Diencephalon (tissue), 1 donor: ENCODE measurements around the gene CARD6. TPM values are rescaled to one million over a fixed set of nuclear protein-coding genes. Genes with fewer than 3 reads are reported as not detected.
A peak's percentile ranks its signal among the peaks of the same experiment; 100 is the strongest.

Source experiments
- small RNA-seq: library from RNA; depleted of rRNA; stranded (forward); fragments of <200 nt; gene quantifications from one replicate; pipeline ENCODE3, GENCODE V24; 2014
- total RNA-seq: library from RNA; depleted of rRNA; stranded (reverse); fragments of >200 nt; gene quantifications from one replicate; pipeline ENCODE4 v1.2.3, GENCODE V29; 2014

CARD6 gene
- 1.4 TPM for total RNA-seq

GRCh38 chr5:40841068-40841805, at the start of gene CARD6:
TSS of gene CARD6 (plus strand) at chr5:40841367. CDS start at chr5:40841383, 16 bp downstream.

GRCh38 chr5:40798012-40798800, 43.0 kb upstream of the CARD6 start, which contains the start of gene PRKAA1:
TSS of gene PRKAA1 (minus strand) at chr5:40798374. CDS start at chr5:40798189, 185 bp downstream.

GRCh38 chr5:40834849-40835787, 6.0 kb upstream of the CARD6 start, which contains the start of gene RPL37:
TSS of gene RPL37 (minus strand) at chr5:40835222. CDS start at chr5:40835185, 37 bp downstream.

GRCh38 chr5:40909264-40909663, 68.1 kb downstream of the CARD6 start, which contains the start of gene C7:
TSS of gene C7 (plus strand) at chr5:40909497. CDS start at chr5:40909611, 114 bp downstream.

Small RNA genes within 50 kb of the gene (small RNA-seq; reads per million reads assigned to genes)
- 1.5 reads per million, percentile 83 among the genes with 10 or more reads in this experiment for gene SNORD72

Other genes with a start within 250 kb of the CARD6 start
- gene PTGER4, start 161.5 kb upstream of the CARD6 start, total RNA-seq, result 5.5 TPM
- 54.2 TPM for gene TTC33, start 85.4 kb upstream of the CARD6 start, total RNA-seq
- gene PRKAA1, start 43.0 kb upstream of the CARD6 start, total RNA-seq, result 55.6 TPM
- 822 TPM for gene RPL37, start 6.1 kb upstream of the CARD6 start, total RNA-seq
- gene C7, start 68.1 kb downstream of the CARD6 start, total RNA-seq, result 3.9 TPM
- not detected for gene MROH2B, start 230.0 kb downstream of the CARD6 start, total RNA-seq